Spinal cord (tissue), 10 donors: ENCODE measurements around the gene DNAJB6. TPM values are rescaled to one million over a fixed set of nuclear protein-coding genes. Genes with fewer than 3 reads are reported as not detected.

Source experiments
- DNase-seq, 6 donors: peaks; one replicate each; pipeline versions ENCODE4 v3.0.0 to v3.0.0-alpha.2; 2013 to 2015; ENCODE audit warnings: low spot score in 6 of 6, low read depth in 4 of 6
- H3K27ac ChIP-seq: one replicate; pipeline ENCODE4 v1.5.1; 2013; ENCODE audit warnings: low read depth, low read length, control low read depth
- H3K27me3 ChIP-seq: one replicate; pipeline ENCODE4 v1.6.1; 2013; ENCODE audit warnings: low read length; ENCODE audit not compliant: control insufficient read depth, insufficient read depth
- H3K36me3 ChIP-seq: one replicate; pipeline ENCODE4 v1.6.1; 2013; ENCODE audit warnings: low read length; ENCODE audit not compliant: control insufficient read depth, insufficient read depth
- H3K4me1 ChIP-seq: one replicate; pipeline ENCODE4 v1.6.1; 2013; ENCODE audit warnings: low read length; ENCODE audit not compliant: control insufficient read depth, insufficient read depth
- H3K4me3 ChIP-seq: one replicate; pipeline ENCODE4 v1.5.1; 2013; ENCODE audit warnings: low read depth, low read length, control low read depth
- H3K9me3 ChIP-seq: one replicate; pipeline ENCODE4 v1.6.1; 2013; ENCODE audit warnings: low read length; ENCODE audit not compliant: control insufficient read depth, insufficient read depth
- WGBS: methylation state at CpG from one replicate; pipeline ENCODE4 v1.1.5; 2013; ENCODE audit warnings: missing lambda C conversion rate; ENCODE audit not compliant: insufficient coverage; 5-methylcytosine and 5-hydroxymethylcytosine counted together
- polyA plus RNA-seq, 2 donors: library from polyadenylated mRNA; unstranded; fragments of 120-200 nt; gene quantifications; one replicate each; pipeline ENCODE4 v1.2.1, GENCODE V29; 2013; ENCODE audit not compliant: insufficient read length in 2 of 2
- total RNA-seq, 2 donors: library from RNA; depleted of rRNA in 1 of 2; stranded (reverse); fragments of 120-200 nt in 1 of 2; fragments of >200 nt in 1 of 2; gene quantifications; one replicate each; pipeline versions ENCODE4 v1.2.3 to v1.2.4, GENCODE V29; 2013 to 2014
- donor health status: healthy.

Gene DNAJB6
- total and polyA plus RNA-seq, 4 donors, result 120 to 225 (median 179) TPM

DNA sequence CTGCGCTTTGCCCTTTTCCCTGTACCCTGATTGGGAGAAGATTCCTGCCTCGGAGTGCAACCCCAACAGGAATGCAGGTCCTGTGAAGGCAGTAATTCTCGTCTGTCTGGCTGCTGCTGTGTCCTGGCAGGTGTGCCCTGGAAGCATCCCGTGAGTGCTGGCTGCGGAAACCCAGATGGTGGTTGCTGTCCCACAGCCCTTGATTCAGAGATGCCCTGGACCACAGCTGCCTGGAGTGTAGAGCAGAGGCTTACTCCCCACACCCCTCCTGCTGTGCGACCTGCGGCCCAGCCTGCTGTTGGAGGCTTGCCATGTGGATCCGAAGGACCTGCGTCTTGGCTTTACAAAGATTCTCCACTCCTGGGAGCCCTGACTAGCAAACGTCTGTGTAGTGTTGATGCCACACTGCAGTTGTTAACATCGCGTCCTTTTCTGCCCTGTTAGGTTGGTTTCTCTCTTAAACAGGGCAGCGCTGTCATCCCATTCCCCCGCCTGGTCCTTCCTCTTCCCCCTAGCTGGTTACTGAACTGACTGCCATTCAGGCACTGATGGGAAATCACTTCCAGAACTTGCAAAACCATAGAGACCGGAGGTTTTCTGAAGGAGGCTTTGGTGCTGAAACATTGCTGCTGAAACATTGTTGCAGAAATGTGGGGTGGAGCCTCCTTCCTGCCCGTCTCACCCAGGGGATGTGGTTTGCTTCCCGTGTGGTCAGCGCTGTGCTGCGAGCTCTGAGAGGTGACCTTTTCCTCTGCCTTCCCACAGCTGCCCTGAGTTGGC, 53.3 kb downstream of the DNAJB6 start:
- peaks cover 25% of the 10 kb centered on the region for H3K36me3 ChIP-seq
- H3K4me1 ChIP-seq, result peaks cover 5% of the 10 kb centered on the region
- 68% methylated on average over 12 of the region's 19 CpGs for WGBS
- no peak for DNase-seq
- H3K27ac ChIP-seq, result no peak overlapping the region
- no peak overlapping the region for H3K4me3 ChIP-seq
- H3K27me3 ChIP-seq, result no peaks in the 10 kb centered on the region
- no peaks in the 10 kb centered on the region for H3K9me3 ChIP-seq

DNA sequence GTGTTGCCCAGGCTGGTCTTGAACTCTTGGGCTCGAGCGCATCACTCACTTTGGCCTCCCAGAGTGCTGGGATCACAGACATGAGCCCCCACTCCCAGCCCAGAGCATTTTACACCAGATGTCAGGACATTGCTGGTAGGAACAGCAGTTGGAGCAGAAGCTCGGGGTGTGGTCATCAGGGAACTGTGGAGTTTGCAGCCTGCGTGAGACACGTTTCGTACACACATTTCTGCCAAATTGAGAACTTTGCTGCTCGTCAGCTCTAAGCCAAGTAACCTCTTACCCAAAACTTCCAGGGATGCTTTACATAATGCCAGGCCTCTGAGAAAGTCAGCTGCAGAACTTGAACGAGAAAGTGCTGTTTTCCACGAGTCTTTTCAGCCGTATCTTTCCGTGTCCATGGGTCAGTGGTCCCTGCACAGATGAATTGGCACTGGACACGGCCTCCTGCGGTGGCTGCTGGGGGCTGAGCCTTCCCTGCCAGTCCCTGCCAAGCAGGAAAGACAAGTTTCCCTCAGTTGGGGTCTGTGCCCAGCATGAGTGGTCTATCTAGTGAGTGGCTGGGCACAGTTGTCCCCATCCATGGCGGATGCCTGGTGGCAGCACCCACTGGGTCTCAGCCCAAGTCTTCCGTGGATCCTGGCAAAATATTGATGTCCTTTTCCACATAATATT, 54.4 kb downstream of the DNAJB6 start:
- H3K9me3 ChIP-seq, result no peaks in the 10 kb centered on the region
- H3K4me3 ChIP-seq, result no peak overlapping the region
- H3K4me1 ChIP-seq, result peaks cover 5% of the 10 kb centered on the region
- 88% methylated on average over 13 of the region's 15 CpGs for WGBS
- peaks cover 28% of the 10 kb centered on the region for H3K36me3 ChIP-seq
- no peaks in the 10 kb centered on the region for H3K27me3 ChIP-seq
- no peak overlapping the region for H3K27ac ChIP-seq
- no peak for DNase-seq

DNA sequence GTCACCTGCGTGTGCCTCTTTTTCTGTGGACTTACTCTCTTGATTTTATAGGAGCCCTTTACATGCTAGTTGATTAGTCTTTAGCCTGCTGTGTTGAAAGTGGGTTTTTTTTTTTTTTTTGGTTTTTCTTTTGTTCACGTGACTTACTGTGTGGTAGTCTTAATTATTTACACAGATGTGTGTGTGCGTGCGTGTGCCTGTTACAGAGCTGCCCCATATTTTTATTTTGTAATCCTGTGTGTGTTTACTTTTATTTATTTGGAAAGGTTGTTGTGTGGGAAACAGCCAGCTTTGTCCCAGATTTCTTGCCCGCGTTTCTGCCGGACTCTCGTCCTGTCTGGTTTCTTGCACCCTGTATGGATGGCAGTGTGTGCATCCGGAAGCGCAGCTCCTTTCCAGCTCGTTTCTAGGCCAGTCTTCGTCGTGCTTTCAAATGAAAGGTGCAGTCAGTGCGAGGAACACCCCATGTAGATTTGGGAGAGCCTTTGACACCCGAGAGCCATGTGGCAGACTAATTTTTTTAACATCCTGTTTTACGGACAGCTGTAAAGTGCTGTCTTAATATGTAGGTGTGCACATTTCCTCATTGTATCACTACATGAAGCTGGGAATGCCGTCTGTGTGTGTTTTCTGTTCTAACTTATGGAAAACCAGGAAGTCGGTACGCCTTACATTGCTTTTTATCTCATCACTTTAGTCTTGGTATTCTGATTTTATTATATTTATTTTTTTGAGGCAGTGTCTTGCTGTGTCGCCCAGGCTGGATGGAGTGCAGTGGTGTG, 55.6 kb downstream of the DNAJB6 start:
- Histone ChIP-seq H3K9me3 (no peaks in the 10 kb centered on the region), H3K36me3 (peaks cover 41% of the 10 kb centered on the region), H3K4me3 (no peak overlapping the region), H3K27ac (no peak overlapping the region), H3K4me1 (peaks cover 5% of the 10 kb centered on the region), H3K27me3 (no peaks in the 10 kb centered on the region)
- WGBS, result 85% methylated on average over 11 of the region's 20 CpGs
- no peak for DNase-seq

DNA sequence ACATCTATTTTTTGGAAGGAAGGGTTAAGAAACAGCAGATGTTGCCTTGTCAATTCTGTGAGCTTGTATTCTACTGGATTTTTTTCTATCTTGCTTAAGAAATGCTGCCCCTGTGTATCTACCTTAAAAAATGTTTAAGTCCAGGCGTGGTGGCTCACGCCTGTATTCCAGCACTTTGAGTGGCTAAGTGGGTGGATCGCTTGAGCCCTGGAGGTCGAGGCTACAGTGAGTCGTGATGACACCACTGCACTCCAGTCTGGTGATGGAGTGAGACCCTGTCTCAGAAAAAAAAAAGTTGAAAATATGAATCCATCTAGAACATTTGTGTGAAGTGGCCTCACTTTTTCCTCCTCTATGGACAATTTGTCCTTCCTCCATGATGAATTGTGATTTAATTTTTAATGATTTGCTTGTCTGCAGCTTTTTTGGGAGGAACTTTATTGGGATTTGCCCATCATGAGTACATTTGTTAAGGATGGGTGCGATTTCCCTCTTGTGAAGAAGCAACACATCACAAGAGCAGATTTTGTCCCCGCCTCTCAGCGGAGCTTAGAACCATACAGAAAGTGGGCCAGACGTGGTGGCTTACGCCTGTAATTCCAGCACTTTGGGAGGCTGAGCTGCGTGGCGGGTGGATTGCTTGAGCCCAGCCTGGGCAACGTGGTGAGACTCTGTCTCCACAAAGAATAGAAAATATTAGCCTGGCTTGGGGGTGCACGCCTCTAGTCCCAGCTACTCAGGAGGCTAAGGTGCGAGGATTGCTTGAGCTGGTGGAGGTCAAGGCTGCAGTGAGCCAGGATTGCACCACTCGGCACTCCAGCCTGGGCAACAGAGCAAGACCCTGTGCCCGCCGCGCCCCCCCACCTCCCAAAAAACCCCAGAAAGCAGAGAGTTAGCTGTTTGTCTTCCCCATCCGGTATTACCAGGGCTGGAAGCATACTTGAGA, 57.7 kb downstream of the DNAJB6 start:
- Histone ChIP-seq H3K27ac (no peak overlapping the region), H3K36me3 (peaks cover 47% of the 10 kb centered on the region), H3K27me3 (no peaks in the 10 kb centered on the region), H3K4me1 (peaks cover 10% of the 10 kb centered on the region), H3K9me3 (no peaks in the 10 kb centered on the region), H3K4me3 (no peak overlapping the region)
- WGBS, result 95% methylated on average over 13 of the region's 20 CpGs
- no peak for DNase-seq

DNA sequence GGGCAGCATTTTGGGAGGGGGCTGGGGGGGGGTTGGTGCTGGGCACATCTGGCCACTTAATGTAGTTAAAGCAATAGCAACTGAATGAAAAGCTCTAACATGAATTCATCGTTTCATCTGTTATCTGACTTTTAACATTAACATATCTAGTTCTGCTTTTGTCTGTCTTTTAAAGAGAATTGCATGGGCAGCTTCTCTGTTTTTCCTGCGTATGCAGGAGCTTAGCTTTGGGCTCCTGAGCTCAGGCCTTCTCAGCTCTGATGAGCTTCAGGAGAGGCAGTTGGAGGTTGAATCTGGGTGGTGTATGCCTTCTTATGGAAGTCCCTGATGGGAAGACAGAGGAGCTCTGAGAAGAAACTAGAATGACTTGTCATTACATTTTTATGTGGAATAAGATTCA, 58.4 kb downstream of the DNAJB6 start:
- DNase-seq, result no peak
- no peak overlapping the region for H3K27ac ChIP-seq
- no peak overlapping the region for H3K4me3 ChIP-seq
- H3K27me3 ChIP-seq, result no peaks in the 10 kb centered on the region
- no peaks in the 10 kb centered on the region for H3K9me3 ChIP-seq
- H3K4me1 ChIP-seq, result peaks cover 6% of the 10 kb centered on the region
- WGBS, result 75% methylated on average over 2 of the region's 2 CpGs
- H3K36me3 ChIP-seq, result peaks cover 48% of the 10 kb centered on the region

DNA sequence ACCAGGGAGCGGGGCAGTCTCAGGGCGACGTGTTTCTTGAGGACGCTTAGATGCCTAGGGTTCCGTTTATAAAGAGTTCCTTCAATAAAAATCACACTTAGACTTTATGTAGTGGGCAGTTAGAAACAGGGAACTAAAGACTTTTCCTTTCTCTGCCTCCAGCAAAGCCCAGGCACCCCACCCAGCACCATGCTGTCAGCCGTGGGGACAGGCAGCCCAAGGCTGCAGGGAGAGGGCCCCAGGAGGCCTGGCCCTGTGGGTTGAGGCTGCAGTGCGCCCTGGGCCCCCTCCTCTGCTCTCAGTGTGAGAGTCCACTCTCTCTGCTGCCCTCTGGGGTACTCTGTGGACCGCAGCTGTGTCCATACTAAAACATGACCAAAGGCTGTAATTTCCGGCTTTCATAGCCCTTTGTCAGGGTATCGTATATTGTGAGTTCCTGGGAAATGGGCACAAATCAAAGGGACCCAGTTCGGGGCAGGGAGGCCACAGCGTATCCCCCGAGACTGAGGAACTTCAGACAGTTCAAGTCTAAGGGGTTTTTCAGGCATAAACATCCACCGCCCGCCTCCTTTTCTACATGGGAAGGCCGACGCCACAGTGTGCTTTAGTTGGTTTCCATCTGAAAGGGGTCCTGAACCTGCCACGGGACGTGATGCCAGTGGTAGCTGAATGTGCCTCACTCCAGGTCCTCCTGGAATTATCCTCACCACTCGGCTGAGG, 59.7 kb downstream of the DNAJB6 start:
- DNase-seq, result no peak
- no peaks in the 10 kb centered on the region for H3K27me3 ChIP-seq
- WGBS, result 89% methylated on average over 15 of the region's 20 CpGs
- no peak overlapping the region for H3K4me3 ChIP-seq
- H3K9me3 ChIP-seq, result no peaks in the 10 kb centered on the region
- peaks cover 5% of the 10 kb centered on the region for H3K4me1 ChIP-seq
- H3K27ac ChIP-seq, result no peak overlapping the region
- peaks cover 49% of the 10 kb centered on the region for H3K36me3 ChIP-seq

DNA sequence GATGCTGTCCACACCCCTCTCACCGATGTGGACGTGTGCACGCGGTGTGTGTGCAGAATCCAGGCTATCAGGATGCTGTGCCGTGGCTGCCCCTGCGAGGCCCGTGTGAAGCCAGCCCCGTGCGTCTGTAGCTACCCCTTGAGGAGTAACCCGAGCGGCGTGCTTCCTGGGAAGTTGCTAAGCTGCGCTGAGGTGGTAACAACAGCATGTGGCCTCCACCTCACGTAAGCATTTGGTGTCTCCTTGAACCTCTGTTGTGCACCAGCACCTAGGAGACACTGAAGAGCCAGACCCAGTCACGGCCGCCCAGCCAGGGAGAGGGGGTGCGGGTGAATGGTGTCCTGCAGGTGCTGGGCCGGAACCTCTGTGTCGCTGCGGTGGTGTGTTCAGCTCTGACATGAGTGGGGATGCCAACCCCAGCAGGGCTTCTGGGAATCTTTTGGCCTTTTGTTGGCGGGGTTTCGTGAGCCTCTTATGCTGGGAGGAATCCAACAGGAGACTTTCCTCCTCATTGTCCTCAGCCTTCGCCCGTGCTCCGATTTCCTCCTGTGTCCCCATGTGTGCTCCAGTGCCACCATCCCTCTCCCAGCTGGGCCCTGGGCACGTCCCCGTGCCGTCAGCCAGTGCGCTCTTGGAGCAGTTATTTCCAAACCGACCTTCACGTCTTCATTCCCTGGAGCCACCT, 60.4 kb downstream of the DNAJB6 start:
- Histone ChIP-seq H3K4me1 (peaks cover 5% of the 10 kb centered on the region), H3K4me3 (no peak overlapping the region), H3K36me3 (peaks cover 52% of the 10 kb centered on the region), H3K27ac (no peak overlapping the region), H3K27me3 (no peaks in the 10 kb centered on the region), H3K9me3 (no peaks in the 10 kb centered on the region)
- 88% methylated on average over 29 of the region's 31 CpGs for WGBS
- DNase-seq, result no peak
